HepG2 (cell line): Measurements from ENCODE around the gene SEC23IP. TPM values are rescaled to one million over a fixed set of nuclear protein-coding genes. Genes with fewer than 3 reads are reported as not detected.

Experiments
- CCDC6 ChIP-seq: sonication (generic); formaldehyde crosslinking; IDR thresholded peaks from 2 replicates; pipeline ENCODE4 v1.8.1; 2022; ENCODE audit warnings: mild to moderate bottlenecking, missing genetic modification reagents, moderate library complexity
- FOXK1 ChIP-seq: sonication (generic); formaldehyde crosslinking; IDR thresholded peaks from 2 replicates; pipeline ENCODE4 v1.4.0; 2020; ENCODE audit warnings: low read depth, missing genetic modification reagents, borderline replicate concordance
- GABPB1 ChIP-seq: IDR thresholded peaks from 2 replicates; pipeline ENCODE4 v1.6.1; 2016; ENCODE audit warnings: mild to moderate bottlenecking, missing genetic modification reagents, moderate library complexity, missing compliant biosample characterization
- GFI1 ChIP-seq: sonication (generic); formaldehyde crosslinking; IDR thresholded peaks from 2 replicates; pipeline ENCODE4 v1.5.0; 2020; ENCODE audit warnings: missing genetic modification reagents, mild to moderate bottlenecking, borderline replicate concordance
- HMGXB4 ChIP-seq, 2 experiments: sonication (generic) in 1 of 2; formaldehyde crosslinking in 1 of 2; IDR thresholded peaks; 2 replicates each; pipeline versions ENCODE4 v1.4.0 to v1.6.1; 2018 to 2020; ENCODE audit warnings: missing genetic modification reagents in 2 of 2, borderline replicate concordance in 1 of 2, low read depth in 1 of 2, mild to moderate bottlenecking in 1 of 2, missing biosample characterization in 1 of 2
- KAT8 ChIP-seq: IDR thresholded peaks from 2 replicates; pipeline ENCODE4 v1.6.1; 2016; ENCODE audit warnings: missing genetic modification reagents, missing compliant biosample characterization
- NFAT5 ChIP-seq: sonication (generic); formaldehyde crosslinking; IDR thresholded peaks from 2 replicates; pipeline ENCODE4 v1.4.0; 2020; ENCODE audit warnings: missing genetic modification reagents
- PHF21A ChIP-seq: sonication (generic); formaldehyde crosslinking; IDR thresholded peaks from 2 replicates; pipeline ENCODE4 v1.5.0; 2020; ENCODE audit warnings: mild to moderate bottlenecking, missing genetic modification reagents
- POGZ ChIP-seq: sonication (generic); formaldehyde crosslinking; IDR thresholded peaks from 2 replicates; pipeline ENCODE4 v1.4.0; 2020; ENCODE audit warnings: mild to moderate bottlenecking, missing genetic modification reagents
- POLR2A ChIP-seq, 2 experiments: IDR thresholded peaks; 2 replicates each; pipeline ENCODE4 v1.6.1; 2011; ENCODE audit warnings: low read depth in 2 of 2, low read length in 2 of 2, mild to moderate bottlenecking in 1 of 2, moderate library complexity in 1 of 2; ENCODE audit not compliant: insufficient read depth in 1 of 2
- RXRA ChIP-seq: sonication (generic); formaldehyde crosslinking; IDR thresholded peaks from 2 replicates; pipeline ENCODE4 v1.5.1; 2020; ENCODE audit warnings: missing genetic modification reagents
- SATB2 ChIP-seq: sonication (generic); formaldehyde crosslinking; IDR thresholded peaks from 2 replicates; pipeline ENCODE4 v1.5.0; 2020; ENCODE audit warnings: missing genetic modification reagents
- SP2 ChIP-seq: sonication (generic); formaldehyde crosslinking; IDR thresholded peaks from 2 replicates; pipeline ENCODE4 v1.5.1; 2020; ENCODE audit warnings: mild to moderate bottlenecking, missing genetic modification reagents
- SUZ12 ChIP-seq: fragments of 150-350 bp; IDR thresholded peaks from 2 replicates; pipeline ENCODE4 v1.6.1; 2014; ENCODE audit warnings: low read depth, low read length
- TERF1 ChIP-seq: sonication (generic); formaldehyde crosslinking; IDR thresholded peaks from 2 replicates; pipeline ENCODE4 v1.8.0; 2022; ENCODE audit warnings: mild to moderate bottlenecking, missing genetic modification reagents, moderate library complexity
- XRCC5 ChIP-seq: fragments of 200-400 bp; formaldehyde crosslinking; optimal IDR thresholded peaks from 2 replicates; pipeline ENCODE3; 2017; ENCODE audit warnings: mild to moderate bottlenecking, low read length
- ZBTB8A ChIP-seq: sonication (generic); formaldehyde crosslinking; IDR thresholded peaks from 2 replicates; pipeline ENCODE4 v1.4.0; 2020; ENCODE audit warnings: mild to moderate bottlenecking, low read depth, missing genetic modification reagents, borderline replicate concordance
- ZNF205 ChIP-seq: IDR thresholded peaks from 2 replicates; pipeline ENCODE4 v1.6.1; 2018; ENCODE audit warnings: missing biosample characterization, missing genetic modification reagents
- ZNF362 ChIP-seq: sonication (generic); formaldehyde crosslinking; IDR thresholded peaks from 2 replicates; pipeline ENCODE4 v1.4.0; 2020; ENCODE audit warnings: missing genetic modification reagents, mild to moderate bottlenecking, borderline replicate concordance
- ZNF776 ChIP-seq: sonication (generic); formaldehyde crosslinking; IDR thresholded peaks from 2 replicates; pipeline ENCODE4 v1.4.0; 2020; ENCODE audit warnings: mild to moderate bottlenecking, missing genetic modification reagents
- polyA plus RNA-seq, 8 experiments: library from polyadenylated mRNA; depleted of rRNA in 3 of 8; stranded (reverse) in 7 of 8; unstranded in 1 of 8; fragments of >200 nt; fragmentation: Illumina TruSeq in 4 of 8; extraction: Trizol in 4 of 8; gene quantifications; 2 replicates each; pipeline versions ENCODE4 v1.2.1 to v1.2.3, GENCODE V29; 2011 to 2016; ENCODE audit warnings: low read depth in 4 of 8, missing spikeins in 1 of 8, mixed read lengths in 1 of 8; ENCODE audit not compliant: insufficient read depth in 1 of 8
- total RNA-seq, 5 experiments: library from RNA; depleted of rRNA; stranded (reverse); fragments of >200 nt; fragmentation: Illumina TruSeq; extraction: Trizol; gene quantifications; 2 replicates each; pipeline ENCODE4 v1.2.3, GENCODE V29; 2016; ENCODE audit warnings: low read depth in 1 of 5

Gene SEC23IP
- total and polyA plus RNA-seq, 2 of the 13 experiments (the other 11 are each of a cell fraction or from before 2014, with no cell fraction given), result 32.3 to 57.7 TPM

- TF ChIP-seq HMGXB4 (CRISPR knock-in tag; IDR thresholded peaks at IDR 0.05; ENCODE audit: borderline replicate concordance in 1 of 2, low read depth in 1 of 2), result no peak
- TF ChIP-seq ZNF776 (CRISPR knock-in tag), result no peak
- peak; percentile 87 for TF ChIP-seq GABPB1 (CRISPR knock-in tag)
- peak; percentile 47; the same call in 1 of the 2 replicates for TF ChIP-seq PHF21A (CRISPR knock-in tag)
- 0 out of 2 replicates have a peak, but pooled peaks have one; percentile 68 for TF ChIP-seq GFI1 (CRISPR knock-in tag)
- 0 out of 2 replicates have a peak, but pooled peaks have one; percentile 42 for TF ChIP-seq NFAT5
- TF ChIP-seq POGZ (CRISPR knock-in tag), result 0 out of 2 replicates have a peak, but pooled peaks have one; percentile 14
- peak; percentile 13 for TF ChIP-seq XRCC5
- no peak for TF ChIP-seq TERF1 (CRISPR knock-in tag)
- TF ChIP-seq SUZ12, result no peak
- TF ChIP-seq RXRA (CRISPR knock-in tag), result 0 out of 2 replicates have a peak, but pooled peaks have one; percentile 32
- peak; percentile 47 for TF ChIP-seq KAT8 (CRISPR knock-in tag)
- TF ChIP-seq POLR2A (IDR thresholded peaks at IDR 0.05; ENCODE audit: insufficient read depth in 1 of 2, low read depth in 2 of 2, low read length in 2 of 2), result 0 out of 4 replicates have a peak, but pooled peaks of 1 of the 2 experiments have one; percentile 28
- 0 out of 2 replicates have a peak, but pooled peaks have one; percentile 14 for TF ChIP-seq FOXK1 (CRISPR knock-in tag)
- TF ChIP-seq SP2 (CRISPR knock-in tag), result 0 out of 2 replicates have a peak, but pooled peaks have one; percentile 45
- TF ChIP-seq ZNF362 (CRISPR knock-in tag), result no peak
- TF ChIP-seq SATB2 (CRISPR knock-in tag), result peak; percentile 16; the same call in 1 of the 2 replicates
- TF ChIP-seq CCDC6 (CRISPR knock-in tag), result no peak
- 0 out of 2 replicates have a peak, but pooled peaks have one; percentile 11 for TF ChIP-seq ZBTB8A (CRISPR knock-in tag)
- no peak for TF ChIP-seq ZNF205 (CRISPR knock-in tag)
Observed at GRCh38 chr10:119871881-119872609, 20.5 kb upstream of the SEC23IP start (continued).
